PC-9 (cell line): ENCODE measurements around the gene NPHS1. TPM values are rescaled to one million over a fixed set of nuclear protein-coding genes. Genes with fewer than 3 reads are reported as not detected.

Experiments
- BruUV-seq: library from RNA; stranded (reverse); fragments of 400-500 nt; replicated peaks from 2 replicates; lab custom pipeline; 2021; lab: Mats Ljungman, UMichigan
- CTCF ChIA-PET: fragments of 300-600 bp; sonication (Branson Sonifier 250); formaldehyde crosslinking; loops from one replicate; lab custom pipeline; 2022; ENCODE audit warnings: antibody characterized with exemption; lab: Charles Lee
- POLR2A ChIA-PET: fragments of 300-600 bp; sonication (Branson Sonifier 250); formaldehyde crosslinking; loops from one replicate; lab custom pipeline; 2022; ENCODE audit warnings: antibody characterized with exemption; ENCODE audit not compliant: unreplicated experiment; lab: Charles Lee
- DNase-seq, 2 experiments: peaks; one replicate each; pipeline versions ENCODE4 v3.0.0 to v3.0.0-alpha.2; 2015 to 2022; ENCODE audit warnings: mixed read lengths in 1 of 2
- H2AFZ ChIP-seq: fragments of 200-600 bp; sonication (generic); 2 replicates; pipeline ENCODE4 v1.8.1; 2017; ENCODE audit warnings: antibody characterized with exemption
- H3F3A ChIP-seq: fragments of 200-600 bp; sonication (generic); 2 replicates; pipeline ENCODE4 v1.8.1; 2017; ENCODE audit warnings: antibody characterized with exemption, mild to moderate bottlenecking, low read depth; ENCODE audit not compliant: insufficient read depth
- H3K27ac ChIP-seq: fragments of 200-600 bp; sonication (generic); 2 replicates; pipeline ENCODE4 v1.6.1; 2016; ENCODE audit warnings: mixed run types
- H3K27me3 ChIP-seq: fragments of 200-600 bp; sonication (generic); 2 replicates; pipeline ENCODE4 v1.6.1; 2016; ENCODE audit warnings: low read depth, mixed run types; ENCODE audit not compliant: insufficient read depth
- H3K36me3 ChIP-seq: fragments of 200-600 bp; sonication (generic); 2 replicates; pipeline ENCODE4 v1.6.1; 2016; ENCODE audit warnings: low read depth, mixed run types
- H3K4me1 ChIP-seq: fragments of 200-600 bp; sonication (generic); replicated peaks from 2 replicates; pipeline ENCODE4 v1.6.1; 2016; ENCODE audit warnings: mixed run types; ENCODE audit not compliant: insufficient read depth
- H3K4me2 ChIP-seq: fragments of 200-600 bp; sonication (generic); 2 replicates; pipeline ENCODE4 v1.6.1; 2017; ENCODE audit warnings: mixed run types
- H3K4me3 ChIP-seq: fragments of 200-600 bp; sonication (generic); 2 replicates; pipeline ENCODE4 v1.6.1; 2016; ENCODE audit warnings: mixed run types
- H3K79me2 ChIP-seq: fragments of 200-600 bp; sonication (generic); 2 replicates; pipeline ENCODE4 v1.6.1; 2017; ENCODE audit warnings: low read depth, mixed run types
- H3K9me2 ChIP-seq: fragments of 200-600 bp; sonication (generic); 2 replicates; pipeline ENCODE4 v1.8.1; 2017; ENCODE audit warnings: mild to moderate bottlenecking; ENCODE audit not compliant: insufficient read depth
- H3K9me3 ChIP-seq: fragments of 200-600 bp; sonication (generic); 2 replicates; pipeline ENCODE4 v1.8.1; 2016; ENCODE audit warnings: low read depth; ENCODE audit not compliant: insufficient read depth
- H4K20me1 ChIP-seq: fragments of 200-600 bp; sonication (generic); 2 replicates; pipeline ENCODE4 v1.8.1; 2017; ENCODE audit not compliant: insufficient read depth
- CTCF ChIP-seq: fragments of 200-600 bp; sonication (generic); conservative IDR thresholded peaks from 2 replicates; pipeline ENCODE4 v1.6.1; 2017; ENCODE audit warnings: mixed run types, antibody characterized with exemption, mild to moderate bottlenecking, moderate library complexity
- EZH2 ChIP-seq: fragments of 200-600 bp; sonication (generic); IDR thresholded peaks from 2 replicates; pipeline ENCODE4 v1.8.0; 2017; ENCODE audit warnings: antibody characterized with exemption, low read depth
- intact Hi-C: fragments of 100-400 bp; cut with micrococcal nuclease; formaldehyde crosslinking; loops from one replicate; pipeline ENCODE4 v1.10.0; 2022; ENCODE audit not compliant: unreplicated experiment
- total RNA-seq: library from RNA; stranded (reverse); gene quantifications from 2 replicates; pipeline ENCODE4 v1.2.3, GENCODE V29; 2021

The NPHS1 gene
- total RNA-seq, 1 experiment from 2014 or later: not detected

DNA sequence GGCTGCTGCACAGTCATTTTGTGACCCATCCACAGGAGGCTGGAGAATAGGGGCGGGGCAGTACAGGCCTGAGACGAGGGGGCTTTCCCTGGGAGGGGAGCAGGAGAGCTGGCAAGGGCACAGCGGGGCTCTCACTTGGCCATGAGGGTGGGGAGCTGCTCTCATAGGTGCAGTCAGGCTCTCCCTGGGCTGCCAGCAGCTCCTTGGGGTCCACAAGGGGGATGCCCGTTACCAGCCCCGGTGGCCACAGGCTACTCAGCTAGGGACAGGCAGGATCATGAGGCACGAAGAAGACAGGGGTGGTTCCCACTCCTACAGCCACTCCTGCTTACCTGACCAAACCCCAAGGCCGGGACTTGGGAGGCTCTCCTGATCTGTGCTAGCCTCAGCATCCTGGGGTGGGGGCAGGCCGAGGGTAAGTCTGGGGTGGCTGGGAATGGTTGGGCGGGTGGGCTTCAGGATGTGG is 60.5 kb downstream of the NPHS1 start:
- Histone ChIP-seq H3K4me3 (no peak overlapping the region), H3K27me3 (peaks cover 23% of the 10 kb centered on the region), H4K20me1 (no peaks in the 10 kb centered on the region), H3K9me2 (no peaks in the 10 kb centered on the region), H3K4me1 (no peaks in the 10 kb centered on the region), H3K4me2 (no peak overlapping the region), H3K27ac (no peak overlapping the region), H2AFZ (no peak overlapping the region), H3K79me2 (no peaks in the 10 kb centered on the region), H3K36me3 (no peaks in the 10 kb centered on the region), H3K9me3 (no peaks in the 10 kb centered on the region), H3F3A (no peaks in the 10 kb centered on the region)
- BruUV-seq: no TSS peak
- ChIA-PET POLR2A (no interaction called here), CTCF (no interaction called here)
- TF ChIP-seq EZH2 (no peak), CTCF (no peak)
- DNase-seq: no peak
- intact Hi-C loops: no loop called here

DNA sequence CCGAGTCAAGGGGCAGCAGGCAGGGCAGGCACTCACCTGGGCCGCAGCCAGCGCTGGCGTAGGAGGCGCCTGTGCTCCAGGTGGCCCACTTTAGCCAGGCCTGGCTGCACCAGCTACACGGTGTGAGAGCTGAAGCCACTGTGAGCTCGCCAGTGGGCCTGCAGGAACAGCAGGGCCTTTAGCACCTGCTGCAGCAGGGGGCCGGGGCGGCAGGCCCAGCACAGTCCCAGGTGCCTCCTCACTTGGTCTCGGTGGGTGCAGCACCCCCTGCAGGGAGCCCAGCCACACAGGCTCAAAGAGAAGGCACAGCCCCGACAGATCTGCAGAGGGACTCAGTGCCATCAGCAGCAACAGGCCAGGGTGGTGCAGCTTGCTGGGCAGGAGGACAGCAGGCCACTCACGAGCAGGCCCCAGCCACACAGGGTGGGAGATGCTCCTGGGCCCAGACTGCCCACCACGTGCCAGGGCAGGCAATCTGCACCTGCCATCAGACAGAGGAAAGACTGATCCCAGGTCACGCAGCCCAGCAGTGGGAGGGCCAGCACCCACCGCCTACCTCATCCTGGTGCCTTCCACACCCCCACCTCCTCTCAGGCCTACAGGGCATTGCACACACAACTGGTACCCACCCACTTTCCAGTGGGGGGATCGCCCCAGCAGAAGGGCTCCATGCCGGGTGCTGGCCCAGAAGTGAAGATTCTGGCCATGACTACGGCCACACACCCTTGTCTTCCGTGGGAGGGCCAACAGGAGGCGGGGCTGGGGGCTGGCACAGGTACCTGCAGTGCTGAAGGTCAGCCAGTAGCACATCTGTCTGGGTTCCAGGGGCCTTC is 61.1 kb downstream of the NPHS1 start:
- no TSS peak for BruUV-seq
- Histone ChIP-seq H2AFZ (no peak overlapping the region), H3K36me3 (no peaks in the 10 kb centered on the region), H3F3A (no peaks in the 10 kb centered on the region), H4K20me1 (no peaks in the 10 kb centered on the region), H3K4me1 (no peaks in the 10 kb centered on the region), H3K9me2 (no peaks in the 10 kb centered on the region), H3K9me3 (no peaks in the 10 kb centered on the region), H3K4me2 (no peak overlapping the region), H3K27me3 (peaks cover 24% of the 10 kb centered on the region), H3K27ac (no peak overlapping the region), H3K4me3 (no peak overlapping the region), H3K79me2 (no peaks in the 10 kb centered on the region)
- ChIA-PET POLR2A (no interaction called here), CTCF (no interaction called here)
- TF ChIP-seq EZH2 (no peak), CTCF (no peak)
- DNase-seq: no peak
- intact Hi-C loops: no loop called here

GRCh38 chr19:35789978-35790944 is 62.0 kb downstream of the NPHS1 start:
- Histone ChIP-seq H3F3A (no peaks in the 10 kb centered on the region), H3K27me3 (peaks cover 18% of the 10 kb centered on the region), H3K4me2 (no peak overlapping the region), H3K4me3 (no peak overlapping the region), H3K9me3 (no peaks in the 10 kb centered on the region), H2AFZ (no peak overlapping the region), H3K79me2 (no peaks in the 10 kb centered on the region), H3K36me3 (no peaks in the 10 kb centered on the region), H3K4me1 (no peaks in the 10 kb centered on the region), H3K9me2 (no peaks in the 10 kb centered on the region), H3K27ac (no peak overlapping the region), H4K20me1 (no peaks in the 10 kb centered on the region)
- BruUV-seq: no TSS peak
- TF ChIP-seq CTCF (no peak), EZH2 (no peak)
- POLR2A ChIA-PET: interaction anchor here (0.6 kb wide), 1 partner anchor 117 kb away, joined by 3 read pairs; no protein-coding TSS in a partner anchor
- CTCF ChIA-PET: no interaction called here
- no peak for DNase-seq
- intact Hi-C loops: no loop called here
